Measurements from ENCODE around the gene IRX3. TPM values are rescaled to one million over a fixed set of nuclear protein-coding genes. Genes with fewer than 3 reads are reported as not detected.

IRX3 gene
- total and polyA plus RNA-seq, 10 of the 15 experiments (the other 5 are each of a cell fraction or from before 2014, with no cell fraction given), result 0.05 TPM; not detected in 9

DNA sequence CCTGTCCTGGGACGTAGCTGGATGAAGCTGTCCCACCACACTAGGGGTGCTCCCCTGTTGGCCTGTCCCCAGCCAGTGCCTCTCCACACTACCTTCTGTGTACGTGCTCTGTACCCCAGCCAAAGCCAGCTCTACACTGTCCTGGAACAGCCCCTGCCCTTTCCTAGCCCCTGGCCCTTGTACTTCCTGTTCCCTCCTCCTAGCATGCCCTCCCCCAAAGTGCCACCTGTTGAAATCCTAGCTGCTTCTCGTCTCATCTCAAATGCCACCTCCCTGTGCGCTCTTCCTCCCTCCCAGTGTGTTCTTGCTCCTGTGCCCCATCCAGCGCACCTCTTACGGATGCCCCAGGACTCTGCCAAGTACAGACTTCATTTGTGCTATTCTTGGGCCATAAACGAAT lies 33.5 kb downstream of the IRX3 start:
- H2AFZ ChIP-seq (ENCODE audit: control insufficient read depth, low read depth, low read length), result no peak overlapping the region
- H3K27me3 ChIP-seq (replicated peaks in 1 of 2; ENCODE audit: control insufficient read depth in 2 of 2, insufficient read depth in 2 of 2, low read length in 1 of 2), result no peaks in the 10 kb centered on the region
- intact Hi-C loops (cut with micrococcal nuclease; ENCODE audit: unreplicated experiment), result no loop called here
- H3K79me2 ChIP-seq (ENCODE audit: control insufficient read depth, insufficient read depth, low read length), result no peaks in the 10 kb centered on the region
- H4K20me1 ChIP-seq (ENCODE audit: control insufficient read depth, insufficient read depth), result no peaks in the 10 kb centered on the region
- TF ChIP-seq GATAD2B (conservative IDR thresholded peaks at IDR 0.05; ENCODE audit: low read depth) (no peak), NRF1 (conservative IDR thresholded peaks at IDR 0.05; ENCODE audit: low read depth, low read length) (no peak), SP1 (IDR thresholded peaks at IDR 0.05; ENCODE audit: low read depth, low read length) (no peak), RAD51 (IDR thresholded peaks at IDR 0.05) (no peak), RUNX3 (IDR thresholded peaks at IDR 0.05; ENCODE audit: low read length) (no peak), SUPT20H (IDR thresholded peaks at IDR 0.05; ENCODE audit: borderline replicate concordance, control insufficient read depth, low read depth, low read length) (no peak), FOXM1 (IDR thresholded peaks at IDR 0.05; ENCODE audit: low read depth, low read length) (no peak), ZNF622 (IDR thresholded peaks at IDR 0.05) (no peak), NR2C2 (IDR thresholded peaks at IDR 0.05; ENCODE audit: borderline replicate concordance, control insufficient read depth, insufficient read length, low read depth) (no peak), CEBPB (IDR thresholded peaks at IDR 0.05; ENCODE audit: borderline replicate concordance in 1 of 2, low read depth in 2 of 2, low read length in 2 of 2) (no peak), TBL1XR1 (IDR thresholded peaks at IDR 0.05; ENCODE audit: low read depth, low read length) (no peak), IKZF2 (IDR thresholded peaks at IDR 0.05) (no peak), GABPA (IDR thresholded peaks at IDR 0.05; ENCODE audit: low read depth) (no peak), SIX5 (IDR thresholded peaks at IDR 0.05; ENCODE audit: low read depth, low read length, severe bottlenecking) (no peak), LARP7 (IDR thresholded peaks at IDR 0.05) (no peak), CREM (IDR thresholded peaks at IDR 0.05; ENCODE audit: low read depth) (no peak)
- TF ChIP-seq, protein P1, sequence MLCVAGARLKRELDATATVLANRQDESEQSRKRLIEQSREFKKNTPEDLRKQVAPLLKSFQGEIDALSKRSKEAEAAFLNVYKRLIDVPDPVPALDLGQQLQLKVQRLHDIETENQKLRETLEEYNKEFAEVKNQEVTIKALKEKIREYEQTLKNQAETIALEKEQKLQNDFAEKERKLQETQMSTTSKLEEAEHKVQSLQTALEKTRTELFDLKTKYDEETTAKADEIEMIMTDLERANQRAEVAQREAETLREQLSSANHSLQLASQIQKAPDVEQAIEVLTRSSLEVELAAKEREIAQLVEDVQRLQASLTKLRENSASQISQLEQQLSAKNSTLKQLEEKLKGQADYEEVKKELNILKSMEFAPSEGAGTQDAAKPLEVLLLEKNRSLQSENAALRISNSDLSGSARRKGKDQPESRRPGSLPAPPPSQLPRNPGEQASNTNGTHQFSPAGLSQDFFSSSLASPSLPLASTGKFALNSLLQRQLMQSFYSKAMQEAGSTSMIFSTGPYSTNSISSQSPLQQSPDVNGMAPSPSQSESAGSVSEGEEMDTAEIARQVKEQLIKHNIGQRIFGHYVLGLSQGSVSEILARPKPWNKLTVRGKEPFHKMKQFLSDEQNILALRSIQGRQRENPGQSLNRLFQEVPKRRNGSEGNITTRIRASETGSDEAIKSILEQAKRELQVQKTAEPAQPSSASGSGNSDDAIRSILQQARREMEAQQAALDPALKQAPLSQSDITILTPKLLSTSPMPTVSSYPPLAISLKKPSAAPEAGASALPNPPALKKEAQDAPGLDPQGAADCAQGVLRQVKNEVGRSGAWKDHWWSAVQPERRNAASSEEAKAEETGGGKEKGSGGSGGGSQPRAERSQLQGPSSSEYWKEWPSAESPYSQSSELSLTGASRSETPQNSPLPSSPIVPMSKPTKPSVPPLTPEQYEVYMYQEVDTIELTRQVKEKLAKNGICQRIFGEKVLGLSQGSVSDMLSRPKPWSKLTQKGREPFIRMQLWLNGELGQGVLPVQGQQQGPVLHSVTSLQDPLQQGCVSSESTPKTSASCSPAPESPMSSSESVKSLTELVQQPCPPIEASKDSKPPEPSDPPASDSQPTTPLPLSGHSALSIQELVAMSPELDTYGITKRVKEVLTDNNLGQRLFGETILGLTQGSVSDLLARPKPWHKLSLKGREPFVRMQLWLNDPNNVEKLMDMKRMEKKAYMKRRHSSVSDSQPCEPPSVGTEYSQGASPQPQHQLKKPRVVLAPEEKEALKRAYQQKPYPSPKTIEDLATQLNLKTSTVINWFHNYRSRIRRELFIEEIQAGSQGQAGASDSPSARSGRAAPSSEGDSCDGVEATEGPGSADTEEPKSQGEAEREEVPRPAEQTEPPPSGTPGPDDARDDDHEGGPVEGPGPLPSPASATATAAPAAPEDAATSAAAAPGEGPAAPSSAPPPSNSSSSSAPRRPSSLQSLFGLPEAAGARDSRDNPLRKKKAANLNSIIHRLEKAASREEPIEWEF (IDR thresholded peaks at IDR 0.05; ENCODE audit: insufficient replicate concordance, low read depth, low read length), result no peak
- TF ChIP-seq, protein P2, sequence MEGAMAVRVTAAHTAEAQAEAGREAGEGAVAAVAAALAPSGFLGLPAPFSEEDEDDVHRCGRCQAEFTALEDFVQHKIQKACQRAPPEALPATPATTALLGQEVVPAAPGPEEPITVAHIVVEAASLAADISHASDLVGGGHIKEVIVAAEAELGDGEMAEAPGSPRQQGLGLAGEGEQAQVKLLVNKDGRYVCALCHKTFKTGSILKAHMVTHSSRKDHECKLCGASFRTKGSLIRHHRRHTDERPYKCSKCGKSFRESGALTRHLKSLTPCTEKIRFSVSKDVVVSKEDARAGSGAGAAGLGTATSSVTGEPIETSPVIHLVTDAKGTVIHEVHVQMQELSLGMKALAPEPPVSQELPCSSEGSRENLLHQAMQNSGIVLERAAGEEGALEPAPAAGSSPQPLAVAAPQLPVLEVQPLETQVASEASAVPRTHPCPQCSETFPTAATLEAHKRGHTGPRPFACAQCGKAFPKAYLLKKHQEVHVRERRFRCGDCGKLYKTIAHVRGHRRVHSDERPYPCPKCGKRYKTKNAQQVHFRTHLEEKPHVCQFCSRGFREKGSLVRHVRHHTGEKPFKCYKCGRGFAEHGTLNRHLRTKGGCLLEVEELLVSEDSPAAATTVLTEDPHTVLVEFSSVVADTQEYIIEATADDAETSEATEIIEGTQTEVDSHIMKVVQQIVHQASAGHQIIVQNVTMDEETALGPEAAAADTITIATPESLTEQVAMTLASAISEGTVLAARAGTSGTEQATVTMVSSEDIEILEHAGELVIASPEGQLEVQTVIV (IDR thresholded peaks at IDR 0.05; ENCODE audit: borderline replicate concordance, partially characterized antibody), result no peak
- ChIA-PET RAD21 (ENCODE audit: unreplicated experiment) (no interaction called here), POLR2A (no interaction called here), CTCF (no interaction called here), SMC1A (ENCODE audit: uncharacterized antibody, unreplicated experiment) (no interaction called here)
- in situ Hi-C loops (cut with MboI), result no loop called here
- no peaks in the 10 kb centered on the region for H3K36me3 ChIP-seq (ENCODE audit: control insufficient read depth in 2 of 2, insufficient read depth in 2 of 2, low read length in 1 of 2)
- ATAC-seq (no peak), DNase-seq (ENCODE audit: low read depth, low spot score) (no peak), FAIRE-seq (no peak)
- no peaks in the 10 kb centered on the region for H3K4me1 ChIP-seq (ENCODE audit: control insufficient read depth, insufficient read depth, low read length)
- H3K4me3 ChIP-seq, result no peak overlapping the region
- BruUV-seq (replicated peaks), result no TSS peak
- H3K4me2 ChIP-seq (ENCODE audit: control insufficient read depth, insufficient read depth), result no peak overlapping the region
- no peaks in the 10 kb centered on the region for H3K9me3 ChIP-seq (replicated peaks; ENCODE audit: control insufficient read depth, insufficient read depth, low read length)
- WGBS (ENCODE audit: insufficient coverage, insufficient replicate concordance, low lambda C conversion rate, missing lambda C conversion rate), result 22% methylated on average over 7 of the region's 7 CpGs
- no peak overlapping the region for H3K9ac ChIP-seq (ENCODE audit: control insufficient read depth, insufficient read depth, low read length)
- no peak overlapping the region for H3K27ac ChIP-seq (ENCODE audit: control insufficient read depth, insufficient read depth)

Data from GM12878 (cell line).